GM12873 (cell line): ENCODE measurements around the gene CRAT.

Experiments
- TF ChIP-seq, protein P1 (sequence below): IDR thresholded peaks from 2 replicates; pipeline ENCODE4 v1.5.1; 2012; ENCODE audit warnings: low read depth, mild to moderate bottlenecking, moderate library complexity, low read length, control low read depth; ENCODE audit not compliant: insufficient read depth; ENCODE audit errors: missing control alignments

The CRAT gene

DNA sequence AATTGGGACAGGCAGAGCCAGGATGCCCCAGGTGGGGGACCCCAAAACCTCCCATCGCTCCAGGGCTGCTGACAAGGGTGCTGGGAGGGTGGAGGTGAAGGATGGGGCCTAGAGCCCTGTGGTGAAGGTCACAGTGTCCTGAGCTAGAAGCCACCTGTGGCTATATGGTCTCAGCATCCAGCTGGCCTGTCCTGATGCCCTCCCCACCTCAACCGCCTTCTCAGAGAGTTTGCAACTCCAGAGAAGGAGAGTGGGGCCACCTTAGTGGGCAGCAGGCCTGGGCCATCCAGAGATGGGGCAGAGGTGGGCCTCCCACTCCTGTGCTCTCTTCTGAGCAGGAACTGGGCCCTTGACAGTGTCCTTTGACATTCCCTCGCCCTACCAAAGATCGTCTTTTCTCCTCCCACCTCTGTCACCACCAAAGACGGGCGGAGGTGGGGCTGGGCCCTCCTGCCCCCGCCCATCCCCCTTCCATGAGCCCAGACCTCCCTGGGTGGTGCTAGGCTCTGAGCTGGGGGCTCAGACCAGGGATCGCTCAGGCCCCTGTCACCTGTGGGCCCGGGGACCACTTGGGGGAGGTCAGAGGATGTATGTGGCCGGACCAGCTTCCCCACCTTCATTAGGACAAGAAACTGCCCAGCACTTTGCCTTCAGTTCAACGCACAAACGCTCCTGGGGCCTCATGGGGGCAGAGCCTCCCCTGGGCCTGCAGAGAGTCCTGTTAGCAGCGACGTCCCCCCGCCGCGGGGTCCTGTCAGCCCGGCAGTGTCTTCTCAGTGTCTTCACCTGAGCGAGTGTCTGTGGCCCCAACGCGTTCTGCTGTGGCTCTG lies 39.7 kb downstream of the CRAT start:
- TF ChIP-seq, protein P1, sequence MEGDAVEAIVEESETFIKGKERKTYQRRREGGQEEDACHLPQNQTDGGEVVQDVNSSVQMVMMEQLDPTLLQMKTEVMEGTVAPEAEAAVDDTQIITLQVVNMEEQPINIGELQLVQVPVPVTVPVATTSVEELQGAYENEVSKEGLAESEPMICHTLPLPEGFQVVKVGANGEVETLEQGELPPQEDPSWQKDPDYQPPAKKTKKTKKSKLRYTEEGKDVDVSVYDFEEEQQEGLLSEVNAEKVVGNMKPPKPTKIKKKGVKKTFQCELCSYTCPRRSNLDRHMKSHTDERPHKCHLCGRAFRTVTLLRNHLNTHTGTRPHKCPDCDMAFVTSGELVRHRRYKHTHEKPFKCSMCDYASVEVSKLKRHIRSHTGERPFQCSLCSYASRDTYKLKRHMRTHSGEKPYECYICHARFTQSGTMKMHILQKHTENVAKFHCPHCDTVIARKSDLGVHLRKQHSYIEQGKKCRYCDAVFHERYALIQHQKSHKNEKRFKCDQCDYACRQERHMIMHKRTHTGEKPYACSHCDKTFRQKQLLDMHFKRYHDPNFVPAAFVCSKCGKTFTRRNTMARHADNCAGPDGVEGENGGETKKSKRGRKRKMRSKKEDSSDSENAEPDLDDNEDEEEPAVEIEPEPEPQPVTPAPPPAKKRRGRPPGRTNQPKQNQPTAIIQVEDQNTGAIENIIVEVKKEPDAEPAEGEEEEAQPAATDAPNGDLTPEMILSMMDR = no peak

DNA sequence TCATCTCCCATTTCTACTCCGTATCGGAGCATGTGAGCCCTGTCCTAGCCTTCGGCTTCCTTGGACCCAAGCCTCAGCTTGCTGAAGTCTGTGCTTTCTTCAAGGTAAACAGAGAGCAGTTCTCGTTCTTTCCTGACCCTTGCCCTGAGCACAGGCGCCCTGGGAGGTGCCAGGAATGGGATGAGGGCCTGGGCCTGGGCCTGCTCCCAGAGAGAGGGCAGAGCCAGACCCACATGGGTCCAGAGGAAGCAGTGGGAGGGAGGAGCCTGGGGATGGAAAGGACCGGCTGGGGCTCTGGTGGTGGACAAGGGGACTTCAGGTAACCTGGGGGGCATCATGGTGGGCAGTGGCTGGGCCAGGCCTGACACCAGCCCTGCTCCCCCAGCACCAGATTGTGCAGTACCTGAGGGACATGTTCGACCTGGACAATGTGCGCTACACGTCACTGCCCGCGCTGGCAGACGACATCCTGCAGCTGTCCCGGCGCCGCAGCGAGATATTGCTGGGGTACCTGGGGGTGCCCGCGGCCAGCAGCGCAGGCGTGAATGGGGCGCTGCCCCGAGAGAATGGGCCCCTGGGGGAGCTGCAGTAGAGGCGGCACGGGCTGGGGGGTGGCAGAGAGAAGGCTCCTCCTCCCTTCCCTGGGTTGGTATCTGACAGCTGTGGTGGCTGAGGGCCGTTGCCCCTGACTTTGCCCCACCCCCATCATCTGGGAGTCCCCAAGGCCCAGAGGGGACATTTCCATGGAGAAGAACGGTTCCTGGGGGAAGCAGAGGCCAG lies 40.5 kb downstream of the CRAT start:
- TF ChIP-seq, protein P1 = no peak

DNA sequence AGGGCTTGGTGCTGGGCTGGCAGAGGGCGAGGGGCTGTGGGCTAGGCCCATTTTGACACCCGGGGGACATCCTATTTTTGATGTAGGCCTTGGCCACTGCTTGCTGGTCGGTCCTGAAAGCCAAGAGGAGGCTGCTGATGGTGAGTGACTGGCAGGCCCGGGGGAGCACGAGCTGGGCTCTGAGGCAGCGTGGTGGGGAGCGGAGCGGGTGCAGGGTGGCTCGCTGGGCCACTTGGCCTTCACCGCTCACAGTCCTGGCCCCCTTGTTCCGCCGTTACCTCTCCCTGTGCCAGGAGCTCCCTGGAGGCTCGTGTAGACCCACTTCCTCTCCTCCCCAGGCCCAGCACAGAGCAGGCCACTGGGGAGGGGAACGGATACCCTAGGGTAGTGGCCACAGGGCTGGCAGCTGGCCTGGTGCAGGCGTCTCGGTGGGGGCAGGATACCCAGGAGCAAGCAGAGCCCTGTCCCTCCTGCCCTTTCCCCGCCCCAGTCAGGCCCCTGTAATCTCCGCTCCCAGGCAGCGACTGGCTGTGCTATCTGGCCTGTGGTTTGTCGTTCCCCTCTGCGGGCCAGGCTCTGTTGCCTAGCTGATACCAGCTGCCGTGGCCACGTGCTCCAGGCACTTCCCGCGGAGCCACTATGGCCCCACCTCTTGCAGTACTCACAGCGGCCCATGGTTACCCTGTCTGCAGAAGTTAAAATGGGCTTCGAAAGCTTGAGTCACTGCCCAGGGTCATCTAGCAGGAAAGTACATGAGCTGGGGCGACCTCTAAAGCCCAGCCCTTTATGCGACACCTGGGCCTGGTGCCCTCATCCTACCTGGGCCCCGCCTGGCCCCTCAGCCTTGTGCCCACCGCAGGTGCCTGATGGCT lies 41.4 kb downstream of the CRAT start:
- TF ChIP-seq, protein P1 = no peak

DNA sequence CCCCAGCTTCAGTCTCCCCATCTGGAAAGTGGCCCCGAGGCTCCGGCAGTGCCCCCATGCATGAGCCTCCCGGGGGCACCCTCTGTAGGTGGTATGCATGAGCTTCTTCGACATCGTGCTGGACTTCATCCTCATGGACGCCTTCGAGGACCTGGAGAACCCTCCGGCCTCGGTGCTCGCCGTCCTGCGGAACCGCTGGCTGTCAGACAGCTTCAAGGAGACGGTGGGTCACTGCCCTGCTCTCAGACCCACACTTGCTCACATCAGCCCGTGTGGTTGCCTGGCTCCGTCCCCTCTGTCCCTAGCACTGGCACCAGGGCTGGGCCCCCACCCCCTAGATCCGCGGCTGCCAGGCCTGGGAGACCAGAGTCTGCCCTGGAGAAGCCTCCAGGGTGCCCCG lies 42.5 kb downstream of the CRAT start:
- TF ChIP-seq, protein P1 = no peak

DNA sequence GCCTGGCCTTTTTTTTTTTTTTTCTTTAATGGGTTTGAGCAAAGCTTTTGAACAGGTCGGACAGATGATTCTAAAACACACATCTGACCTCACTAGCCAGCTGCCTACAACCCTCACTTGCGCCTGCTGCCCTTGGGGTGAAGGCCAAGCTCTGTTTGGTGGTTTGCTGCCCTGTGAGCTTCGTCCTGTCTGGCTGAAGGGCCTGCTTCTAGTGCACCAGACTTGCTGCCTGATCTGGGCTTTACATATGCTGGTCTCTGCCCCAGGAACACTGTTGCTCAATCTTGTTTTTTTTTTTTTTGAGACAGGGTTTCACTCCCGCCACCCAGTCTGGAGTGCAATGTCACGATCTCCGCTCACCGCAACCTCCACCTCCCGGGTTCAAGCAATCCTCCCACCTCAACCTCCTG lies 46.1 kb downstream of the CRAT start:
- TF ChIP-seq, protein P1 = no peak

DNA sequence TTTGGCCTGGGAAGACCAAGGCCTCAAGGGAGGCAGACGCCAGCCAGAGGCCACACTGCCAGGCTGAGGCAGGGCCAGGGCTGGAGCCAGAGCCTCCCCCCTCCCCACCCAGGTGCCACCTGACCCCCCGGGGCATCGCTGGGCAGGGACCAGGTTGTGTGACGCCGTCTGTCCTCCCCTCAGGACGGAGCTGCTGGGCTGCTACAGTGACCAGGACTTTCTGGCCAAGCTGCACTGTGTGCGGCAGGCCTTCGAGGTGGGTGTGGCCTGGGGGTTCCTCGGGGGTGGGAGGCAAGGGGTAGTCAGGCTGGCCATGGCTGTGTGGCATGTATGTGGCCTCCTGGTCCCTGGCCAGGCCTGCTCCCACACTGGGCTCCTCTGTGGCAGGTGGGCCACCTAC lies 47.5 kb downstream of the CRAT start:
- TF ChIP-seq, protein P1 = no peak
